ENCODE results near the gene DNAJB9. TPM values are rescaled to one million over a fixed set of nuclear protein-coding genes. Genes with fewer than 3 reads are reported as not detected.

Gene DNAJB9
- total and polyA plus RNA-seq, 2 of the 13 experiments (the other 11 are each of a cell fraction or from before 2014, with no cell fraction given): 8.6 to 16.4 TPM

DNA sequence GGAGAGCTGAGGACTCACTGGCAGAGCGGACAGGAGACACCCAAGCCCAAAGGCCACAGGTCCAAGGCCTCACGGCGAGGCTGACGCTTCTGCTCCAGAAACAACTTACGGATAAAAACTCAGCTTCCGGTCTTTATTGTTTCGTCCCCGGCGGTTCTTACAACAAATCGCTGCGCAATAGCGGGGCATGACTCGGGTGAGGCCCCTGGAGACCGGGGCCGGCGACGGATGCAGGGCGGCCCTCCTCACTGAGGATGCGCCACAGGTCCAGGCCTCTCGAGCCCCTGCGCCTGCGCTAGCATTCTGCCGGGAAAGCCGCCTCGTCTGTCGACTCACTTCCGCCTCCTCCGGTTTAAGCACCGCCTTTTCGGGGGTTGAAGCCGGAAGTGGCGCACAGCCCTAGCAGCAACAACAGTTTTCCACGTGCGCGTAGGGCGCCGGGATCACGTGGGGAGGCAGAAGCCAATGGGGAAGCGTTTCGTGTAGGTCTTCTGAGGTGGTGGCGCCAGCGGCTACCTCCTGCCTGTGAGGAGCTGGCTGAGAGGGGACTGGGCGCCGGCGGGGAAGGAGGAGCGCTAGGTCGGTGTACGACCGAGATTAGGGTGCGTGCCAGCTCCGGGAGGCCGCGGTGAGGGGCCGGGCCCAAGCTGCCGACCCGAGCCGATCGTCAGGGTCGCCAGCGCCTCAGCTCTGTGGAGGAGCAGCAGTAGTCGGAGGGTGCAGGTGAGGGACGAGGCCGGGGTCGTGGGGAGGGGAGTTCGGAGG, at the start of gene DNAJB9, which contains the start of gene THAP5 (continued):
- TF ChIP-seq MIER2 (CRISPR knock-in tag; IDR thresholded peaks at IDR 0.05) (no peak; the same call in 1 of the 2 replicates), ZNF615 (CRISPR knock-in tag; IDR thresholded peaks at IDR 0.05; ENCODE audit: borderline replicate concordance) (no peak), ZNF138 (CRISPR knock-in tag; IDR thresholded peaks at IDR 0.05; ENCODE audit: low read depth) (peak; percentile 71; the same call in 1 of the 2 replicates), PAF1 (CRISPR knock-in tag; IDR thresholded peaks at IDR 0.05) (no peak), ZMYM2 (CRISPR knock-in tag; IDR thresholded peaks at IDR 0.05) (0 out of 2 replicates have a peak, but pooled peaks have one; percentile 38), SYNCRIP (IDR thresholded peaks at IDR 0.05; ENCODE audit: insufficient read depth, low read depth, low read length) (no peak), MEIS2 (CRISPR knock-in tag; IDR thresholded peaks at IDR 0.05) (peak; percentile 81), TOPORS (CRISPR knock-in tag; IDR thresholded peaks at IDR 0.05) (peak; percentile 83), SMARCE1 (IDR thresholded peaks at IDR 0.05; ENCODE audit: borderline replicate concordance) (no peak), ZNF343 (CRISPR knock-in tag; IDR thresholded peaks at IDR 0.05) (peak; percentile 54; the same call in 1 of the 2 replicates), ZNF562 (CRISPR knock-in tag; IDR thresholded peaks at IDR 0.05; ENCODE audit: borderline replicate concordance) (no peak), REL (CRISPR knock-in tag; conservative IDR thresholded peaks at IDR 0.05) (peak; percentile 94), ZNF816 (CRISPR knock-in tag; IDR thresholded peaks at IDR 0.05; ENCODE audit: borderline replicate concordance) (peak; percentile 51), HMGA1 (CRISPR knock-in tag; conservative IDR thresholded peaks at IDR 0.05) (no peak)
- TF ChIP-seq, protein P1, sequence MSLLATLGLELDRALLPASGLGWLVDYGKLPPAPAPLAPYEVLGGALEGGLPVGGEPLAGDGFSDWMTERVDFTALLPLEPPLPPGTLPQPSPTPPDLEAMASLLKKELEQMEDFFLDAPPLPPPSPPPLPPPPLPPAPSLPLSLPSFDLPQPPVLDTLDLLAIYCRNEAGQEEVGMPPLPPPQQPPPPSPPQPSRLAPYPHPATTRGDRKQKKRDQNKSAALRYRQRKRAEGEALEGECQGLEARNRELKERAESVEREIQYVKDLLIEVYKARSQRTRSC (CRISPR knock-in tag; IDR thresholded peaks at IDR 0.05; ENCODE audit: low read depth): 0 out of 2 replicates have a peak, but pooled peaks have one; percentile 77
- TF ChIP-seq, protein P2, sequence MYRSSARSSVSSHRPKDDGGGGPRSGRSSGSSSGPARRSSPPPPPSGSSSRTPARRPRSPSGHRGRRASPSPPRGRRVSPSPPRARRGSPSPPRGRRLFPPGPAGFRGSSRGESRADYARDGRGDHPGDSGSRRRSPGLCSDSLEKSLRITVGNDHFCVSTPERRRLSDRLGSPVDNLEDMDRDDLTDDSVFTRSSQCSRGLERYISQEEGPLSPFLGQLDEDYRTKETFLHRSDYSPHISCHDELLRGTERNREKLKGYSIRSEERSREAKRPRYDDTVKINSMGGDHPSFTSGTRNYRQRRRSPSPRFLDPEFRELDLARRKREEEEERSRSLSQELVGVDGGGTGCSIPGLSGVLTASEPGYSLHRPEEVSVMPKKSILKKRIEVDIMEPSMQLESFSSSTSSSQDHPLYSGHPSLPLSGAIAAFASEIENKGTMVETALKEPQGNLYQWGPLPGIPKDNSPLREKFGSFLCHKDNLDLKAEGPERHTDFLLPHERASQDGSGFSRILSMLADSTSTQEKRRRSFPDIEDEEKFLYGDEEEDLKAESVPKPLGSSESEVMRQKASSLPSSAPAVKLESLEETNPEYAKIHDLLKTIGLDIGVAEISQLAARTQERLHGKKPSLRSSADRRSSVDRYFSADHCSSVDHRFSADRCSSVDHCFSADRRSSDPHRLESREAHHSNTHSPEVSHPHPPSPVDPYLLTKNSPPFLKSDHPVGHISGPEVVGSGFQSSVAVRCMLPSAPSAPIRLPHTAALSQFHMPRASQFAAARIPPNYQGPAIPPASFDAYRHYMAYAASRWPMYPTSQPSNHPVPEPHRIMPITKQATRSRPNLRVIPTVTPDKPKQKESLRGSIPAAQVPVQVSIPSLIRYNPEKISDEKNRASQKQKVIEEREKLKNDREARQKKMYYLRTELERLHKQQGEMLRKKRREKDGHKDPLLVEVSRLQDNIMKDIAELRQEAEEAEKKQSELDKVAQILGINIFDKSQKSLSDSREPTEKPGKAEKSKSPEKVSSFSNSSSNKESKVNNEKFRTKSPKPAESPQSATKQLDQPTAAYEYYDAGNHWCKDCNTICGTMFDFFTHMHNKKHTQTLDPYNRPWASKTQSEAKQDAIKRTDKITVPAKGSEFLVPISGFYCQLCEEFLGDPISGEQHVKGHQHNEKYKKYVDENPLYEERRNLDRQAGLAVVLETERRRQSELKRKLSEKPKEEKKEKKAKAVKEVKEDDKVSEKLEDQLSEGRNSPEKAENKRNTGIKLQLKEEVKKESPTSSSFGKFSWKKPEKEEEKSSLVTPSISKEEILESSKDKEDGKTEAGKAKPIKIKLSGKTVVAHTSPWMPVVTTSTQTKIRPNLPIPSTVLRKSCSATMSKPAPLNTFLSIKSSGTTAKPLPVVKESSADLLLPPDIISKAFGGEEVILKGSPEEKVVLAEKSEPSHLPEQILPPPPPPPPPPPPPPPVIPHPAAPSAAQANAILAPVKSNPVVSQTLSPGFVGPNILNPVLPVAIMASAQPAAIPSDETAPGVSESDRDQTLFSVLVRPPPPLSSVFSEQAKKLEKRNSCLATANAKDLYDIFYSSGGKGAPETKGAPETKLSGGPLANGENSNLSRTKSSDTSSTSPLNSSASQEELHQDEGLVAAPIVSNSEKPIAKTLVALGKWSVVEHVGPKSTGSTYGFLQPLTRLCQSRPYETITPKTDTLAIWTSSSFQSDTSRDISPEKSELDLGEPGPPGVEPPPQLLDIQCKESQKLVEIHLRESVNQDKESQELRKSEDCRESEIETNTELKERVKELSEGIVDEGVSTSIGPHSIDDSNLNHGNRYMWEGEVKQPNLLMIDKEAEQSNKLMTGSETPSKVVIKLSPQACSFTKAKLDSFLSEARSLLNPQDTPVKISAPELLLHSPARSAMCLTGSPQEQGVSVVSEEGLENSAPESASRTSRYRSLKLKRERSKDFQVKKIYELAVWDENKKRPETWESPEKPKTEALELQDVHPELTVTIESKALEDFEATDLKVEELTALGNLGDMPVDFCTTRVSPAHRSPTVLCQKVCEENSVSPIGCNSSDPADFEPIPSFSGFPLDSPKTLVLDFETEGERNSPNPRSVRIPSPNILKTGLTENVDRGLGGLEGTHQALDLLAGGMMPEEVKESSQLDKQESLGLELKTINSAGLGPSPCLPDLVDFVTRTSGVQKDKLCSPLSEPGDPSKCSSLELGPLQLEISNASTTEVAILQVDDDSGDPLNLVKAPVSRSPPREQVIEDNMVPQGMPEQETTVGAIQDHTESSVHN (CRISPR knock-in tag; IDR thresholded peaks at IDR 0.05): no peak
- TF ChIP-seq, protein P3, sequence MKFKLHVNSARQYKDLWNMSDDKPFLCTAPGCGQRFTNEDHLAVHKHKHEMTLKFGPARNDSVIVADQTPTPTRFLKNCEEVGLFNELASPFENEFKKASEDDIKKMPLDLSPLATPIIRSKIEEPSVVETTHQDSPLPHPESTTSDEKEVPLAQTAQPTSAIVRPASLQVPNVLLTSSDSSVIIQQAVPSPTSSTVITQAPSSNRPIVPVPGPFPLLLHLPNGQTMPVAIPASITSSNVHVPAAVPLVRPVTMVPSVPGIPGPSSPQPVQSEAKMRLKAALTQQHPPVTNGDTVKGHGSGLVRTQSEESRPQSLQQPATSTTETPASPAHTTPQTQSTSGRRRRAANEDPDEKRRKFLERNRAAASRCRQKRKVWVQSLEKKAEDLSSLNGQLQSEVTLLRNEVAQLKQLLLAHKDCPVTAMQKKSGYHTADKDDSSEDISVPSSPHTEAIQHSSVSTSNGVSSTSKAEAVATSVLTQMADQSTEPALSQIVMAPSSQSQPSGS (CRISPR knock-in tag; IDR thresholded peaks at IDR 0.05): no peak
- TF ChIP-seq, protein P4, sequence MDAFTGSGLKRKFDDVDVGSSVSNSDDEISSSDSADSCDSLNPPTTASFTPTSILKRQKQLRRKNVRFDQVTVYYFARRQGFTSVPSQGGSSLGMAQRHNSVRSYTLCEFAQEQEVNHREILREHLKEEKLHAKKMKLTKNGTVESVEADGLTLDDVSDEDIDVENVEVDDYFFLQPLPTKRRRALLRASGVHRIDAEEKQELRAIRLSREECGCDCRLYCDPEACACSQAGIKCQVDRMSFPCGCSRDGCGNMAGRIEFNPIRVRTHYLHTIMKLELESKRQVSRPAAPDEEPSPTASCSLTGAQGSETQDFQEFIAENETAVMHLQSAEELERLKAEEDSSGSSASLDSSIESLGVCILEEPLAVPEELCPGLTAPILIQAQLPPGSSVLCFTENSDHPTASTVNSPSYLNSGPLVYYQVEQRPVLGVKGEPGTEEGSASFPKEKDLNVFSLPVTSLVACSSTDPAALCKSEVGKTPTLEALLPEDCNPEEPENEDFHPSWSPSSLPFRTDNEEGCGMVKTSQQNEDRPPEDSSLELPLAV (CRISPR knock-in tag; conservative IDR thresholded peaks at IDR 0.05; ENCODE audit: low read depth): no peak
